HG03095 (cell line): ENCODE data around the gene NRF1.

ENCODE experiments used
- ATAC-seq: cut with Tn5 transposase; IDR thresholded peaks from one replicate; pipeline ENCODE4 v1.9.1; 2021; ENCODE audit warnings: moderate library complexity; ENCODE audit not compliant: unreplicated experiment

Gene NRF1

GRCh38 chr7:129767120-129768015, 155.8 kb downstream of the NRF1 start:
- ATAC-seq, result no peak

- ATAC-seq, result no peak
These were observed 157.3 kb downstream of the NRF1 start for GRCh38 chr7:129768614-129769399.

GRCh38 chr7:129769400-129769774, 157.9 kb downstream of the NRF1 start:
- ATAC-seq, result no peak

- no peak for ATAC-seq
These were observed 158.6 kb downstream of the NRF1 start for GRCh38 chr7:129769866-129770808.

- ATAC-seq, result no peak
These were observed 159.8 kb downstream of the NRF1 start for GRCh38 chr7:129771201-129771927.

GRCh38 chr7:129771928-129772479, 160.5 kb downstream of the NRF1 start:
- no peak for ATAC-seq

- ATAC-seq, result no peak
These were observed 161.2 kb downstream of the NRF1 start for GRCh38 chr7:129772646-129773280.

GRCh38 chr7:129773328-129773731, 161.8 kb downstream of the NRF1 start:
- ATAC-seq, result no peak

- ATAC-seq, result no peak
These were observed 162.4 kb downstream of the NRF1 start for GRCh38 chr7:129773871-129774270.

- ATAC-seq, result no peak
These were observed 162.8 kb downstream of the NRF1 start for GRCh38 chr7:129774359-129774758.

GRCh38 chr7:129774871-129775694, 163.6 kb downstream of the NRF1 start:
- no peak for ATAC-seq

- ATAC-seq, result no peak
These were observed 164.3 kb downstream of the NRF1 start for GRCh38 chr7:129775695-129776361.

GRCh38 chr7:129776362-129776722, 164.8 kb downstream of the NRF1 start:
- no peak for ATAC-seq

GRCh38 chr7:129777195-129777844, 165.8 kb downstream of the NRF1 start:
- no peak for ATAC-seq

- ATAC-seq, result no peak
These were observed 166.7 kb downstream of the NRF1 start for GRCh38 chr7:129777993-129778769.

- ATAC-seq, result no peak
These were observed 167.5 kb downstream of the NRF1 start for GRCh38 chr7:129778770-129779601.
